ENCODE measurements around the gene SEZ6L.

SEZ6L gene

DNA sequence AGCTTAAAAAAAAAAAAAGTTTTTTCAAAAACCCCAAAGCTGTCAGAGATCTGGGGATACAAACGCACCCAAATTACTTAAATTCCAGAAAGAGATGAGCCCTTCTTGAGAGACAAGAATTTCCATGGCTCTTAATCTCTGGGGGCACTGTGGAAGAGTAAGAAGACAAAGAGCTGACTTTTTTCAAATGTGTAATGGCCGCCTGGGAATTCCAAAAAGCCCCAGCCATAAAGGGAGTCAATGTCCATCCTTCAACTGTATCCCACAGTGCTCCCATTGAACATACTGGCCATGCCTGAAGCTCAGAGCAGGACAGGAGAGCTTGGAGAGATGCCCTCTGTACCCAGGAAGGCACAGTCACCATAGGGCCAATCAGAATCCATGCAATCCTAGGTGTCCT, 222.4 kb downstream of the SEZ6L start:
- no peaks in the 10 kb centered on the region for H3K79me2 ChIP-seq (ENCODE audit: insufficient read depth, low read length)
- no peaks in the 10 kb centered on the region for H3K9me3 ChIP-seq (ENCODE audit: low read length)
- no peaks in the 10 kb centered on the region; the same call in 1 of the 2 replicates for H3K9me2 ChIP-seq (ENCODE audit: low read depth, low read length)
- H4K20me1 ChIP-seq (ENCODE audit: insufficient read depth, low read length): no peaks in the 10 kb centered on the region
- H3K9ac ChIP-seq (ENCODE audit: low read length): no peak overlapping the region
- H3K36me3 ChIP-seq (ENCODE audit: insufficient read depth, low read length): no peaks in the 10 kb centered on the region
- no peak overlapping the region for H3K27ac ChIP-seq (ENCODE audit: low read depth, low read length, poor library complexity, severe bottlenecking)
- TF ChIP-seq, protein P1, sequence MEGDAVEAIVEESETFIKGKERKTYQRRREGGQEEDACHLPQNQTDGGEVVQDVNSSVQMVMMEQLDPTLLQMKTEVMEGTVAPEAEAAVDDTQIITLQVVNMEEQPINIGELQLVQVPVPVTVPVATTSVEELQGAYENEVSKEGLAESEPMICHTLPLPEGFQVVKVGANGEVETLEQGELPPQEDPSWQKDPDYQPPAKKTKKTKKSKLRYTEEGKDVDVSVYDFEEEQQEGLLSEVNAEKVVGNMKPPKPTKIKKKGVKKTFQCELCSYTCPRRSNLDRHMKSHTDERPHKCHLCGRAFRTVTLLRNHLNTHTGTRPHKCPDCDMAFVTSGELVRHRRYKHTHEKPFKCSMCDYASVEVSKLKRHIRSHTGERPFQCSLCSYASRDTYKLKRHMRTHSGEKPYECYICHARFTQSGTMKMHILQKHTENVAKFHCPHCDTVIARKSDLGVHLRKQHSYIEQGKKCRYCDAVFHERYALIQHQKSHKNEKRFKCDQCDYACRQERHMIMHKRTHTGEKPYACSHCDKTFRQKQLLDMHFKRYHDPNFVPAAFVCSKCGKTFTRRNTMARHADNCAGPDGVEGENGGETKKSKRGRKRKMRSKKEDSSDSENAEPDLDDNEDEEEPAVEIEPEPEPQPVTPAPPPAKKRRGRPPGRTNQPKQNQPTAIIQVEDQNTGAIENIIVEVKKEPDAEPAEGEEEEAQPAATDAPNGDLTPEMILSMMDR (IDR thresholded peaks at IDR 0.05; ENCODE audit: low read length): no peak
- TF ChIP-seq EZH2 (IDR thresholded peaks at IDR 0.05; ENCODE audit: borderline replicate concordance, low read length): no peak
- no peaks in the 10 kb centered on the region; the same call in 1 of the 2 replicates for H3K27me3 ChIP-seq (ENCODE audit: insufficient read depth, low read length)
- H3K4me1 ChIP-seq (ENCODE audit: insufficient read depth, low read length, severe bottlenecking): peaks cover under 1% of the 10 kb centered on the region
- H3K4me3 ChIP-seq (ENCODE audit: low read depth, low read length, poor library complexity, severe bottlenecking): no peak overlapping the region
- H3F3A ChIP-seq (ENCODE audit: insufficient read depth, low read length): no peaks in the 10 kb centered on the region
- no peak overlapping the region for H3K4me2 ChIP-seq (ENCODE audit: low read length)
- no peak overlapping the region for H2AFZ ChIP-seq (ENCODE audit: low read length)

DNA sequence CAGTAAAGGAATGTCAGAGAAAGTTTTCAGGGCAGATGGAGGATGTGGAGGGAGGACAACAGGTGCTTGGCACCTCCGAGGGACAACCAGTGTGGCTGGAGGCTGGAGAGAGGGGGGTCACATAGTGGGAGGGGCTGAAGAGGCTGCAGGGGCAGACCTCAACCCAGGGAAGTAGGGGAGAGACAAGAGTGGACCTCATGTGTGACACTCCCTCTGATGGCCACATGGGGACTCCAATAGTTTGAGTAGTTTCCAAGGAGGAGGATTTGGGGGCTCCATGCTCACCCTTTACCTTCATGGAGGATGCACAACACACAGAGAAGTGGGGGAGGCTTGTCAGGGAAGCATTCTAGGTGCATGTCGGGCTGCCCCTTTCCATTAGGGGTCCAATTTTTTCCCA, 224.7 kb downstream of the SEZ6L start:
- Histone ChIP-seq H3K4me1 (ENCODE audit: insufficient read depth, low read length, severe bottlenecking) (no peaks in the 10 kb centered on the region), H3K9ac (ENCODE audit: low read length) (no peak overlapping the region), H3K4me3 (ENCODE audit: low read depth, low read length, poor library complexity, severe bottlenecking) (no peak overlapping the region), H4K20me1 (ENCODE audit: insufficient read depth, low read length) (no peaks in the 10 kb centered on the region), H3K27ac (ENCODE audit: low read depth, low read length, poor library complexity, severe bottlenecking) (no peak overlapping the region), H3K36me3 (ENCODE audit: insufficient read depth, low read length) (no peaks in the 10 kb centered on the region), H3K9me2 (ENCODE audit: low read depth, low read length) (no peaks in the 10 kb centered on the region; the same call in 1 of the 2 replicates), H3K79me2 (ENCODE audit: insufficient read depth, low read length) (no peaks in the 10 kb centered on the region), H3K9me3 (ENCODE audit: low read length) (no peaks in the 10 kb centered on the region), H2AFZ (ENCODE audit: low read length) (no peak overlapping the region), H3K27me3 (ENCODE audit: insufficient read depth, low read length) (no peaks in the 10 kb centered on the region; the same call in 1 of the 2 replicates), H3K4me2 (ENCODE audit: low read length) (no peak overlapping the region), H3F3A (ENCODE audit: insufficient read depth, low read length) (no peaks in the 10 kb centered on the region)
- TF ChIP-seq, protein P1 (IDR thresholded peaks at IDR 0.05; ENCODE audit: low read length): no peak
- TF ChIP-seq EZH2 (IDR thresholded peaks at IDR 0.05; ENCODE audit: borderline replicate concordance, low read length): no peak

DNA sequence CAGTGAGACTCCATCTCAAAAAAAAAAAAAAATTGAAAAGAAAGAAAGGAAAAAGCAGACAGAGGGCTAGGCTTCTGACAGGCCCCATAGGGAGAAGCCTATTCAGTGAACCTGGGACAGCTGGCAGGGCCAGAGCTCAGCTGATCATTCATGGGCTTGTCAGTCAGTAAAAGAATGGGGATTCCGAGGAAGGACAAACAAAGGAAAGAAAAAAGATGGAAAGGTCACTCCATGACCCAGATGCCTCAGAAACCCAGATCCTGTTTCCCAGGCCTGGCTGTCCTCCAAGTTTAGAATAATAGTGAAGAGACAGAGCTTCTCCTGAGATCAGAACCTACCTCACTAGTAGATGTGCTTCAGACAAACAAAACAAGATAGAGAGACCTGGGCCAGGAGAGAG, 225.5 kb downstream of the SEZ6L start:
- H3F3A ChIP-seq (ENCODE audit: insufficient read depth, low read length): no peaks in the 10 kb centered on the region
- H3K4me3 ChIP-seq (ENCODE audit: low read depth, low read length, poor library complexity, severe bottlenecking): no peak overlapping the region
- no peaks in the 10 kb centered on the region for H3K79me2 ChIP-seq (ENCODE audit: insufficient read depth, low read length)
- no peak overlapping the region for H3K27ac ChIP-seq (ENCODE audit: low read depth, low read length, poor library complexity, severe bottlenecking)
- H2AFZ ChIP-seq (ENCODE audit: low read length): no peak overlapping the region
- no peaks in the 10 kb centered on the region for H3K9me3 ChIP-seq (ENCODE audit: low read length)
- H3K36me3 ChIP-seq (ENCODE audit: insufficient read depth, low read length): no peaks in the 10 kb centered on the region
- TF ChIP-seq, protein P1 (IDR thresholded peaks at IDR 0.05; ENCODE audit: low read length): no peak
- no peak for TF ChIP-seq EZH2 (IDR thresholded peaks at IDR 0.05; ENCODE audit: borderline replicate concordance, low read length)
- no peak overlapping the region for H3K9ac ChIP-seq (ENCODE audit: low read length)
- no peaks in the 10 kb centered on the region; the same call in 1 of the 2 replicates for H3K27me3 ChIP-seq (ENCODE audit: insufficient read depth, low read length)
- no peak overlapping the region for H3K4me2 ChIP-seq (ENCODE audit: low read length)
- H3K4me1 ChIP-seq (ENCODE audit: insufficient read depth, low read length, severe bottlenecking): peaks cover under 1% of the 10 kb centered on the region
- H4K20me1 ChIP-seq (ENCODE audit: insufficient read depth, low read length): no peaks in the 10 kb centered on the region
- H3K9me2 ChIP-seq (ENCODE audit: low read depth, low read length): no peaks in the 10 kb centered on the region
